ENCODE measurements around the gene TAF4.

DNA sequence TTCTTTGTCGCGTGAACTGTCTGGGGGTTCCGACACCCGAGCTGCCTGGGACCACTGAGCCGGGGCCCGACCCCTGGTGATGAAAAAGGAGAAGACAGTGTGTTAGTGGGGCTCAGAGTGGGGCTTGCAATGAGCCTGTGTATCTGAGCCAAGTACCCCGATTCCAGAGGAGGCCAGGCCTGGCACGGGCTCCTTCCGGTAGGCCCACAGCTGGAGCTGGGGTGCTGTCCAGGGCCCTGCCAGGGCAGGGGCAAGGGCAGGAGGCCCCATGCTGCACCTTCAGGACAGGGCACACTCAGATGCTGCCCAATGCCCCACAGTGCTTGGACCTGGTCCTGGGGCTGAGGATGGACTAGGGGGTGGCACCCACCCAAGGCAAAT is 89.4 kb downstream of the TAF4 start:
- TF ChIP-seq CTCF (IDR thresholded peaks at IDR 0.05): no peak
- TF ChIP-seq EP300 (IDR thresholded peaks at IDR 0.05): no peak
- TF ChIP-seq POLR2AphosphoS5 (IDR thresholded peaks at IDR 0.05): no peak
- no peak for TF ChIP-seq POLR2A (IDR thresholded peaks at IDR 0.05; ENCODE audit: low read depth)
